ENCODE results near the gene PDE1A. TPM values are rescaled to one million over a fixed set of nuclear protein-coding genes. Genes with fewer than 3 reads are reported as not detected.

Gene PDE1A
- polyA plus RNA-seq, 1 of the 3 experiments (the other 2 are of a cell fraction) = 0.08 TPM

GRCh38 chr2:182101263-182101662, 325.6 kb downstream of the PDE1A start:
- Histone ChIP-seq H4K20me1 (ENCODE audit: insufficient read depth) (no peaks in the 10 kb centered on the region), H3K9me2 (no peaks in the 10 kb centered on the region), H3K36me3 (replicated peaks in 1 of 2; ENCODE audit: control insufficient read depth in 1 of 2, insufficient read depth in 2 of 2, low read length in 1 of 2) (no peaks in the 10 kb centered on the region), H3K9ac (no peak overlapping the region), H2AFZ (ENCODE audit: low read depth) (no peak overlapping the region), H3K4me3 (ENCODE audit: low read depth in 2 of 2, low read length in 1 of 2) (no peak overlapping the region), H3K4me1 (ENCODE audit: control insufficient read depth in 1 of 2, insufficient read depth in 2 of 2, low read depth in 1 of 2, low read length in 1 of 2) (no peaks in the 10 kb centered on the region), H3K27ac (ENCODE audit: low read depth in 2 of 2, low read length in 1 of 2) (no peak overlapping the region), H3K79me2 (ENCODE audit: insufficient read depth) (no peaks in the 10 kb centered on the region), H3F3A (replicated peaks; ENCODE audit: insufficient read depth) (no peaks in the 10 kb centered on the region), H3K9me3 (no peaks in the 10 kb centered on the region), H3K4me2 (no peak overlapping the region), H3K27me3 (ENCODE audit: insufficient read depth) (no peaks in the 10 kb centered on the region)
- TF ChIP-seq NRF1 (IDR thresholded peaks at IDR 0.05; ENCODE audit: low read depth, low read length) (no peak), CTCF (IDR thresholded peaks at IDR 0.05) (peak; percentile 33; the same call in 1 of the 2 replicates), JUND (IDR thresholded peaks at IDR 0.05) (no peak)
- CTCF ChIA-PET = interaction anchor here (1.0 kb wide), 1 partner anchor 23 kb away, joined by 4 read pairs; no protein-coding TSS in a partner anchor
- POLR2A ChIA-PET = no interaction called here
- DNase-seq = no peak

- Histone ChIP-seq H3K9me2 (no peaks in the 10 kb centered on the region), H3K4me1 (ENCODE audit: control insufficient read depth in 1 of 2, insufficient read depth in 2 of 2, low read depth in 1 of 2, low read length in 1 of 2) (no peaks in the 10 kb centered on the region), H4K20me1 (ENCODE audit: insufficient read depth) (no peaks in the 10 kb centered on the region), H2AFZ (ENCODE audit: low read depth) (no peak overlapping the region), H3K27me3 (ENCODE audit: insufficient read depth) (no peaks in the 10 kb centered on the region), H3K4me2 (no peak overlapping the region), H3K36me3 (replicated peaks in 1 of 2; ENCODE audit: control insufficient read depth in 1 of 2, insufficient read depth in 2 of 2, low read length in 1 of 2) (no peaks in the 10 kb centered on the region), H3K9ac (no peak overlapping the region), H3K9me3 (no peaks in the 10 kb centered on the region), H3K27ac (ENCODE audit: low read depth in 2 of 2, low read length in 1 of 2) (no peak overlapping the region), H3F3A (replicated peaks; ENCODE audit: insufficient read depth) (no peaks in the 10 kb centered on the region), H3K79me2 (ENCODE audit: insufficient read depth) (no peaks in the 10 kb centered on the region), H3K4me3 (ENCODE audit: low read depth in 2 of 2, low read length in 1 of 2) (no peak overlapping the region)
- TF ChIP-seq MAX (IDR thresholded peaks at IDR 0.05; ENCODE audit: low read depth) = no peak
- ChIA-PET POLR2A (no interaction called here), CTCF (interaction anchor here (1.0 to 1.2 kb wide), 2 partner anchors 11 to 21 kb away, joined by 3 read pairs; no protein-coding TSS in a partner anchor)
- no peak for DNase-seq
- 14% methylated on average over 1 of the region's 1 CpG for WGBS (ENCODE audit: low lambda C conversion rate)
These were observed 328.2 kb downstream of the PDE1A start for GRCh38 chr2:182098648-182099047.

GRCh38 chr2:182097571-182098164, 329.2 kb downstream of the PDE1A start:
- Histone ChIP-seq H3K9me2 (no peaks in the 10 kb centered on the region), H3K4me3 (ENCODE audit: low read depth in 2 of 2, low read length in 1 of 2) (no peak overlapping the region), H3K4me2 (no peak overlapping the region), H3F3A (replicated peaks; ENCODE audit: insufficient read depth) (no peaks in the 10 kb centered on the region), H3K9me3 (no peaks in the 10 kb centered on the region), H3K36me3 (replicated peaks in 1 of 2; ENCODE audit: control insufficient read depth in 1 of 2, insufficient read depth in 2 of 2, low read length in 1 of 2) (no peaks in the 10 kb centered on the region), H3K27ac (ENCODE audit: low read depth in 2 of 2, low read length in 1 of 2) (no peak overlapping the region), H3K4me1 (ENCODE audit: control insufficient read depth in 1 of 2, insufficient read depth in 2 of 2, low read depth in 1 of 2, low read length in 1 of 2) (no peaks in the 10 kb centered on the region), H3K27me3 (ENCODE audit: insufficient read depth) (no peaks in the 10 kb centered on the region), H4K20me1 (ENCODE audit: insufficient read depth) (no peaks in the 10 kb centered on the region), H2AFZ (ENCODE audit: low read depth) (0 out of 2 replicates have a peak overlapping the region, but pooled peaks have one; percentile 1), H3K79me2 (ENCODE audit: insufficient read depth) (no peaks in the 10 kb centered on the region), H3K9ac (no peak overlapping the region)
- WGBS (ENCODE audit: low lambda C conversion rate) = 68% methylated on average over 2 of the region's 2 CpGs
- POLR2A ChIA-PET = no interaction called here
- CTCF ChIA-PET = interaction anchor here (1.2 kb wide), 1 partner anchor 10 kb away, joined by 3 read pairs; no protein-coding TSS in a partner anchor
- DNase-seq = no peak
- no peak for TF ChIP-seq YY1 (IDR thresholded peaks at IDR 0.05; ENCODE audit: low read depth)
- TF ChIP-seq ZBTB33 (IDR thresholded peaks at IDR 0.05; ENCODE audit: borderline replicate concordance, low read depth) = no peak
- no peak for TF ChIP-seq TAF1 (IDR thresholded peaks at IDR 0.05; ENCODE audit: borderline replicate concordance, low read depth, low read length)
- TF ChIP-seq USF1 (IDR thresholded peaks at IDR 0.05; ENCODE audit: borderline replicate concordance, low read depth) = no peak
- no peak for TF ChIP-seq MEF2A (IDR thresholded peaks at IDR 0.05; ENCODE audit: borderline replicate concordance, low read depth)
- TF ChIP-seq FOSL2 (IDR thresholded peaks at IDR 0.05; ENCODE audit: borderline replicate concordance, low read depth) = no peak
- TF ChIP-seq TEAD4 (IDR thresholded peaks at IDR 0.05; ENCODE audit: borderline replicate concordance, insufficient read depth) = no peak
- no peak for TF ChIP-seq RFX5 (IDR thresholded peaks at IDR 0.05; ENCODE audit: low read length)
- no peak for TF ChIP-seq NRF1 (IDR thresholded peaks at IDR 0.05; ENCODE audit: low read depth, low read length)
- no peak for TF ChIP-seq TCF12 (IDR thresholded peaks at IDR 0.05)
- TF ChIP-seq NFIC (IDR thresholded peaks at IDR 0.05; ENCODE audit: borderline replicate concordance) = no peak
- TF ChIP-seq CTCF (IDR thresholded peaks at IDR 0.05) = no peak
- TF ChIP-seq SIN3A (IDR thresholded peaks at IDR 0.05; ENCODE audit: borderline replicate concordance, low read depth, low read length) = no peak

Measured in SK-N-SH (cell line).